NCI-H82 (cell line): ENCODE measurements around the gene ALOX15B.
"Not testable (repeated sequence)": the region's sequence is repeated elsewhere in the genome, so short reads cannot be mapped to it uniquely, and the experiment has no call there.

Experiments used
- DNase-seq: peaks from one replicate; lab custom pipeline; 2025; lab: John Stamatoyannopoulos, UW

The ALOX15B gene

GRCh38 chr17:8013731-8014557 is 24.9 kb upstream of the ALOX15B start:
- DNase-seq = no peak

GRCh38 chr17:8014558-8014850 is 24.4 kb upstream of the ALOX15B start:
- no peak for DNase-seq

- no peak for DNase-seq
Measured at GRCh38 chr17:8015236-8015956, 23.5 kb upstream of the ALOX15B start.

GRCh38 chr17:8015957-8016631 is 22.8 kb upstream of the ALOX15B start:
- no peak for DNase-seq

- peak; percentile 64 for DNase-seq
Measured at GRCh38 chr17:8016632-8017424, 22.0 kb upstream of the ALOX15B start.

GRCh38 chr17:8018436-8018835 is 20.4 kb upstream of the ALOX15B start:
- peak; percentile 60 for DNase-seq

- peak; percentile 99 for DNase-seq
Measured at GRCh38 chr17:8019166-8019565, 19.7 kb upstream of the ALOX15B start.

- DNase-seq = no peak
Measured at GRCh38 chr17:8019665-8020650, 18.9 kb upstream of the ALOX15B start.

- DNase-seq = no peak
Measured at GRCh38 chr17:8020776-8021564, 17.9 kb upstream of the ALOX15B start.

GRCh38 chr17:8021565-8022359 is 17.1 kb upstream of the ALOX15B start:
- no peak for DNase-seq

- no peak for DNase-seq
Measured at GRCh38 chr17:8022360-8023003, 16.4 kb upstream of the ALOX15B start.

- DNase-seq = not testable (repeated sequence)
Measured at GRCh38 chr17:8024161-8024560, 14.7 kb upstream of the ALOX15B start.

- DNase-seq = peak; percentile 77
Measured at GRCh38 chr17:8025176-8025911, 13.5 kb upstream of the ALOX15B start.

GRCh38 chr17:8029121-8029520 is 9.7 kb upstream of the ALOX15B start:
- no peak for DNase-seq

- DNase-seq = no peak
Measured at GRCh38 chr17:8031261-8031661, 7.6 kb upstream of the ALOX15B start.

GRCh38 chr17:8031950-8032349 is 6.9 kb upstream of the ALOX15B start:
- DNase-seq = no peak

- no peak for DNase-seq
Measured at GRCh38 chr17:8032442-8032841, 6.4 kb upstream of the ALOX15B start.

- DNase-seq = no peak
Measured at GRCh38 chr17:8039611-8040168, 831 bp downstream of the ALOX15B start.
